ENCODE measurements around the gene PPTC7.

The PPTC7 gene

DNA sequence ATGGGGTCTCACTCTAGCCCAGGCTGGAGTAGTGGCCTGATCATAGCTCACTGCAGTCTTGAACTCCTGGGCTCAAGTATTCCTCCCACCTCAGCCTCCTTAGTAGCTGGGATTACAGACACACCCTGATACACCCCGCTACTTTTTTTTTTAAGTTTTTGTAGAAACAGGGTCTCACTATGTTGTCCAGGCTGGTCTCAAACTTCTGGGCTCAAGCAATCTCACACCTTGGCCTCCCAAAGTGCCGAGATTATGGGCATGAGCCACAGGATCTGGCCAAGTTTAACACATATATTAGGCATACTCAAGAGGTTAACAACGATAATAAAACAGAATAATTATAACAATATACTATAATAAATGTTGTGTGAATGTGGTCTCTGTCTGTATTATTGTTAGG lies 25.8 kb downstream of the PPTC7 start:
- H3K4me3 ChIP-seq (ENCODE audit: low read depth, low read length, poor library complexity, severe bottlenecking) = no peak overlapping the region
- no peaks in the 10 kb centered on the region for H3K9me2 ChIP-seq (ENCODE audit: low read depth, low read length)
- H3K4me2 ChIP-seq (ENCODE audit: low read length) = no peak overlapping the region
- no peak overlapping the region for H2AFZ ChIP-seq (ENCODE audit: low read length)
- peaks cover 29% of the 10 kb centered on the region for H3K4me1 ChIP-seq (ENCODE audit: insufficient read depth, low read length, severe bottlenecking)
- H3K27ac ChIP-seq (ENCODE audit: low read depth, low read length, poor library complexity, severe bottlenecking) = no peak overlapping the region
- H3K9me3 ChIP-seq (ENCODE audit: low read length) = no peaks in the 10 kb centered on the region
- H3K27me3 ChIP-seq (ENCODE audit: insufficient read depth, low read length) = no peaks in the 10 kb centered on the region
- TF ChIP-seq CTCF (IDR thresholded peaks at IDR 0.05; ENCODE audit: low read length) (no peak), EZH2 (IDR thresholded peaks at IDR 0.05; ENCODE audit: borderline replicate concordance, low read length) (no peak)
- H3K36me3 ChIP-seq (ENCODE audit: insufficient read depth, low read length) = peaks cover 11% of the 10 kb centered on the region
- peaks cover 79% of the 10 kb centered on the region for H3K79me2 ChIP-seq (ENCODE audit: insufficient read depth, low read length)
- no peaks in the 10 kb centered on the region for H4K20me1 ChIP-seq (ENCODE audit: insufficient read depth, low read length)
- no peak overlapping the region for H3K9ac ChIP-seq (ENCODE audit: low read length)
- H3F3A ChIP-seq (ENCODE audit: insufficient read depth, low read length) = no peaks in the 10 kb centered on the region

- H3K27ac ChIP-seq (ENCODE audit: low read depth, low read length, poor library complexity, severe bottlenecking) = no peak overlapping the region
- no peak overlapping the region for H3K4me2 ChIP-seq (ENCODE audit: low read length)
Observed at GRCh38 chr12:110556705-110557104, 26.4 kb downstream of the PPTC7 start.

GRCh38 chr12:110555577-110556406 lies 27.3 kb downstream of the PPTC7 start:
- no peaks in the 10 kb centered on the region for H4K20me1 ChIP-seq (ENCODE audit: insufficient read depth, low read length)
- no peak overlapping the region for H3K9ac ChIP-seq (ENCODE audit: low read length)
- H2AFZ ChIP-seq (ENCODE audit: low read length) = no peak overlapping the region

More at GRCh38 chr12:110556705-110557104, 26.4 kb downstream of the PPTC7 start:
- H3K36me3 ChIP-seq (ENCODE audit: insufficient read depth, low read length) = peaks cover 14% of the 10 kb centered on the region
- no peak for TF ChIP-seq EZH2 (IDR thresholded peaks at IDR 0.05; ENCODE audit: borderline replicate concordance, low read length)
- no peak for TF ChIP-seq CTCF (IDR thresholded peaks at IDR 0.05; ENCODE audit: low read length)
- peaks cover 77% of the 10 kb centered on the region for H3K79me2 ChIP-seq (ENCODE audit: insufficient read depth, low read length)
- H4K20me1 ChIP-seq (ENCODE audit: insufficient read depth, low read length) = no peaks in the 10 kb centered on the region
- no peak overlapping the region for H3K9ac ChIP-seq (ENCODE audit: low read length)
- H3F3A ChIP-seq (ENCODE audit: insufficient read depth, low read length) = no peaks in the 10 kb centered on the region
- H3K9me3 ChIP-seq (ENCODE audit: low read length) = no peaks in the 10 kb centered on the region
- H3K4me1 ChIP-seq (ENCODE audit: insufficient read depth, low read length, severe bottlenecking) = peaks cover 23% of the 10 kb centered on the region
- H2AFZ ChIP-seq (ENCODE audit: low read length) = no peak overlapping the region
- H3K9me2 ChIP-seq (ENCODE audit: low read depth, low read length) = no peaks in the 10 kb centered on the region
- H3K4me3 ChIP-seq (ENCODE audit: low read depth, low read length, poor library complexity, severe bottlenecking) = no peak overlapping the region
- no peaks in the 10 kb centered on the region for H3K27me3 ChIP-seq (ENCODE audit: insufficient read depth, low read length)

More at GRCh38 chr12:110555577-110556406, 27.3 kb downstream of the PPTC7 start:
- Histone ChIP-seq H3K4me2 (ENCODE audit: low read length) (no peak overlapping the region; the same call in 1 of the 2 replicates), H3K9me2 (ENCODE audit: low read depth, low read length) (no peaks in the 10 kb centered on the region), H3K79me2 (ENCODE audit: insufficient read depth, low read length) (peaks cover 67% of the 10 kb centered on the region), H3K27me3 (ENCODE audit: insufficient read depth, low read length) (no peaks in the 10 kb centered on the region), H3K36me3 (ENCODE audit: insufficient read depth, low read length) (peaks cover 23% of the 10 kb centered on the region), H3K4me3 (ENCODE audit: low read depth, low read length, poor library complexity, severe bottlenecking) (no peak overlapping the region), H3K9me3 (ENCODE audit: low read length) (no peaks in the 10 kb centered on the region), H3K27ac (ENCODE audit: low read depth, low read length, poor library complexity, severe bottlenecking) (no peak overlapping the region), H3F3A (ENCODE audit: insufficient read depth, low read length) (no peaks in the 10 kb centered on the region), H3K4me1 (ENCODE audit: insufficient read depth, low read length, severe bottlenecking) (peaks cover 20% of the 10 kb centered on the region)
- TF ChIP-seq EZH2 (IDR thresholded peaks at IDR 0.05; ENCODE audit: borderline replicate concordance, low read length) (no peak), CTCF (IDR thresholded peaks at IDR 0.05; ENCODE audit: low read length) (no peak)
